Measurements from ENCODE around the gene YIPF1. TPM values are rescaled to one million over a fixed set of nuclear protein-coding genes. Genes with fewer than 3 reads are reported as not detected.
"Not testable (repeated sequence)": the region's sequence is repeated elsewhere in the genome, so short reads cannot be mapped to it uniquely, and the experiment has no call there.

Gene YIPF1
- total RNA-seq, 1 experiment from 2014 or later = 53.8 TPM

GRCh38 chr1:53895421-53895820 lies 5.8 kb upstream of the YIPF1 start:
- DNase-seq (ENCODE audit: low spot score) = no peak

- DNase-seq (ENCODE audit: low spot score) = no peak
These were observed 5.0 kb upstream of the YIPF1 start for GRCh38 chr1:53894644-53895043.

- DNase-seq (ENCODE audit: low spot score) = no peak
These were observed 4.5 kb upstream of the YIPF1 start, which contains the start of gene DIO1 for GRCh38 chr1:53893999-53894636. TSS of gene DIO1 (plus strand) at chr1:53894187. CDS start at chr1:53894211, 24 bp downstream.

GRCh38 chr1:53892911-53893310 lies 3.3 kb upstream of the YIPF1 start:
- DNase-seq (ENCODE audit: low spot score) = no peak

- no peak for DNase-seq (ENCODE audit: low spot score)
These were observed 2.1 kb upstream of the YIPF1 start for GRCh38 chr1:53891678-53892077.

- DNase-seq (ENCODE audit: low spot score) = no peak
These were observed 1.4 kb upstream of the YIPF1 start for GRCh38 chr1:53891018-53891417.

GRCh38 chr1:53890522-53890941 lies 935 bp upstream of the YIPF1 start:
- no peak for DNase-seq (ENCODE audit: low spot score)

- no peak for DNase-seq (ENCODE audit: low spot score)
These were observed 916 bp downstream of the YIPF1 start for GRCh38 chr1:53888681-53889080.

- not testable (repeated sequence) for DNase-seq (ENCODE audit: low spot score)
These were observed 6.0 kb downstream of the YIPF1 start for GRCh38 chr1:53883600-53883999.

GRCh38 chr1:53881853-53882252 lies 7.7 kb downstream of the YIPF1 start:
- not testable (repeated sequence) for DNase-seq (ENCODE audit: low spot score)

GRCh38 chr1:53878492-53879105 lies 11.0 kb downstream of the YIPF1 start:
- DNase-seq (ENCODE audit: low spot score) = peak; percentile 49

GRCh38 chr1:53875150-53875549 lies 14.4 kb downstream of the YIPF1 start:
- DNase-seq (ENCODE audit: low spot score) = not testable (repeated sequence)

GRCh38 chr1:53871773-53872484 lies 17.7 kb downstream of the YIPF1 start:
- DNase-seq (ENCODE audit: low spot score) = no peak

- DNase-seq (ENCODE audit: low spot score) = no peak
These were observed 18.4 kb downstream of the YIPF1 start for GRCh38 chr1:53871221-53871620.

- DNase-seq (ENCODE audit: low spot score) = no peak
These were observed 20.0 kb downstream of the YIPF1 start for GRCh38 chr1:53869454-53870117.

- no peak for DNase-seq (ENCODE audit: low spot score)
These were observed 21.0 kb downstream of the YIPF1 start for GRCh38 chr1:53868565-53868964.

GRCh38 chr1:53862507-53862906 lies 27.1 kb downstream of the YIPF1 start:
- DNase-seq (ENCODE audit: low spot score) = no peak

GRCh38 chr1:53860967-53861411 lies 28.6 kb downstream of the YIPF1 start:
- peak; percentile 67 for DNase-seq (ENCODE audit: low spot score)

- no peak for DNase-seq (ENCODE audit: low spot score)
These were observed 37.9 kb downstream of the YIPF1 start for GRCh38 chr1:53851571-53852285.

GRCh38 chr1:53850082-53850673 lies 39.4 kb downstream of the YIPF1 start:
- no peak for DNase-seq (ENCODE audit: low spot score)

GRCh38 chr1:53847980-53848379 lies 41.6 kb downstream of the YIPF1 start:
- DNase-seq (ENCODE audit: low spot score) = no peak

Data from H4 (cell line).